K562 (cell line): Measurements from ENCODE around the gene TSPAN18. TPM values are rescaled to one million over a fixed set of nuclear protein-coding genes. Genes with fewer than 3 reads are reported as not detected.

ENCODE experiments used
- ATAC-seq: fragments of 200-7000 bp; cut with Tn5 transposase; 3 replicates; pipeline ENCODE4 v1.9.1; 2020; ENCODE audit warnings: moderate library complexity
- BruUV-seq: library from RNA; stranded (reverse); fragments of 400-500 nt; replicated peaks from 2 replicates; lab custom pipeline; 2021; lab: Mats Ljungman, UMichigan
- CTCF ChIA-PET: fragments of 300-600 bp; formaldehyde crosslinking; extraction: SDS; loops from one replicate; lab custom pipeline; 2021; ENCODE audit warnings: low intra/inter-chr PET ratio; lab: Yijun Ruan, JAX
- POLR2A ChIA-PET: fragments of 300-600, 350-650 bp; sonication (Branson Sonifier 250); formaldehyde crosslinking; extraction: SDS; loops from one replicate; lab custom pipeline; 2021; ENCODE audit warnings: antibody characterized with exemption, inconsistent platforms; lab: Yijun Ruan, JAX
- DNase-seq, 4 experiments: peaks; one replicate each; pipeline versions ENCODE4 v3.0.0 to v3.0.0-alpha.2; 2011 to 2018; ENCODE audit warnings: low spot score in 3 of 4, mixed read lengths in 3 of 4; ENCODE audit errors: extremely low read depth in 1 of 4
- FAIRE-seq: peaks from 2 replicates; lab custom pipeline; 2011; peaks lifted over from hg19 to GRCh38; lab: Jason Lieb, UNC
- H2AFZ ChIP-seq: 2 replicates; pipeline ENCODE4 v1.6.0; 2011; ENCODE audit warnings: low read depth, low read length, control low read depth, inconsistent platforms
- H3K27ac ChIP-seq: fragments of 200-600 bp; 3 replicates; pipeline ENCODE4 v1.8.0; 2011; ENCODE audit warnings: low read depth, mild to moderate bottlenecking, control low read depth, inconsistent platforms, low read length, moderate library complexity, mixed read lengths; ENCODE audit errors: extremely low read depth
- H3K27me3 ChIP-seq, 2 experiments: fragments of 300-600 bp in 1 of 2; 2 replicates in 1 of 2; 3 replicates in 1 of 2; pipeline versions ENCODE4 v1.6.0 to v1.8.0; 2011; ENCODE audit warnings: inconsistent platforms in 2 of 2, low read length in 2 of 2, mild to moderate bottlenecking in 1 of 2, mixed read lengths in 1 of 2, moderate library complexity in 1 of 2; ENCODE audit not compliant: control insufficient read depth in 2 of 2, insufficient read depth in 2 of 2
- H3K36me3 ChIP-seq: fragments of 300-600 bp; 3 replicates; pipeline ENCODE4 v1.8.0; 2011; ENCODE audit warnings: mild to moderate bottlenecking, low read length, inconsistent platforms; ENCODE audit not compliant: control insufficient read depth, insufficient read depth
- H3K4me1 ChIP-seq, 2 experiments: fragments of 200-600 bp in 1 of 2; replicated peaks in 1 of 2; 2 replicates in 1 of 2; 3 replicates in 1 of 2; pipeline versions ENCODE4 v1.5.1 to v1.8.0; 2011; ENCODE audit warnings: inconsistent platforms in 2 of 2, low read length in 2 of 2, mild to moderate bottlenecking in 1 of 2, mixed read lengths in 1 of 2, moderate library complexity in 1 of 2; ENCODE audit not compliant: control insufficient read depth in 2 of 2, insufficient read depth in 2 of 2
- H3K4me2 ChIP-seq: 2 replicates; pipeline ENCODE4 v1.6.1; 2011; ENCODE audit warnings: low read length, control low read depth, inconsistent platforms, mixed read lengths; ENCODE audit not compliant: insufficient read depth
- H3K4me3 ChIP-seq: fragments of 200-600 bp; sonication (generic), shearing (Covaris generic); 2 replicates; pipeline ENCODE4 v1.5.1; 2016; ENCODE audit warnings: control low read depth, inconsistent platforms
- H3K79me2 ChIP-seq: fragments of 200-600 bp; 3 replicates; pipeline ENCODE4 v1.8.0; 2011; ENCODE audit warnings: low read length, inconsistent platforms; ENCODE audit not compliant: control insufficient read depth, insufficient read depth
- H3K9ac ChIP-seq, 2 experiments: 2 replicates each; pipeline versions ENCODE4 v1.6.0 to v1.6.1; 2011; ENCODE audit warnings: low read depth in 2 of 2, low read length in 2 of 2, control low read depth in 1 of 2, inconsistent platforms in 1 of 2, mild to moderate bottlenecking in 1 of 2, mixed read lengths in 1 of 2; ENCODE audit not compliant: insufficient read depth in 1 of 2
- H3K9me1 ChIP-seq: one replicate; pipeline ENCODE4 v1.6.0; 2011; ENCODE audit warnings: inconsistent platforms, mild to moderate bottlenecking, low read length, moderate library complexity; ENCODE audit not compliant: control insufficient read depth, insufficient read depth
- H3K9me3 ChIP-seq: replicated peaks from 2 replicates; pipeline ENCODE4 v1.5.1; 2011; ENCODE audit warnings: low read depth, low read length, inconsistent platforms; ENCODE audit not compliant: control insufficient read depth, insufficient read depth
- H4K20me1 ChIP-seq: replicated peaks from 2 replicates; pipeline ENCODE4 v1.6.1; 2011; ENCODE audit warnings: low read length, inconsistent platforms, mixed read lengths; ENCODE audit not compliant: control insufficient read depth, insufficient read depth
- CEBPZ ChIP-seq: fragments of 150-350 bp; IDR thresholded peaks from 2 replicates; pipeline ENCODE4 v1.6.1; 2014; ENCODE audit warnings: low read depth, mild to moderate bottlenecking, low read length, borderline replicate concordance
- FOXM1 ChIP-seq, 2 experiments: fragments of 450-650 bp in 1 of 2; sonication (generic) in 1 of 2; formaldehyde crosslinking in 1 of 2; IDR thresholded peaks; 2 replicates each; pipeline versions ENCODE4 v1.6.1 to v1.9.0; 2017 to 2022; ENCODE audit warnings: low read depth in 2 of 2, mild to moderate bottlenecking in 2 of 2, missing genetic modification reagents in 1 of 2, moderate library complexity in 1 of 2
- HNRNPH1 ChIP-seq: fragments of 200-400 bp; formaldehyde crosslinking; optimal IDR thresholded peaks from 2 replicates; pipeline ENCODE3; 2017; ENCODE audit warnings: low read depth, mild to moderate bottlenecking, low read length, moderate library complexity
- SIRT6 ChIP-seq: IDR thresholded peaks from one replicate; pipeline ENCODE4 v1.6.1; 2012; ENCODE audit warnings: low read depth, mild to moderate bottlenecking, control low read depth, inconsistent platforms, low read length, moderate library complexity
- WHSC1 ChIP-seq: IDR thresholded peaks from one replicate; pipeline ENCODE4 v1.6.1; 2012; ENCODE audit warnings: low read length, control low read depth, inconsistent platforms
- WGBS: fragments of 100-300 bp; shearing (Covaris generic); methylation state at CpG from one replicate; pipeline ENCODE4 v1.1.6; 2016; ENCODE audit warnings: low coverage, mixed read lengths; ENCODE audit not compliant: insufficient coverage; ENCODE audit errors: missing lambda C conversion rate; 5-methylcytosine and 5-hydroxymethylcytosine counted together
- in situ Hi-C: fragments of 300-500 bp; cut with MboI; formaldehyde crosslinking; loops from 4 replicates; pipeline ENCODE4 v1.15.0; 2018; ENCODE audit warnings: inconsistent platforms, mixed read lengths
- intact Hi-C: fragments of 100-400 bp; cut with micrococcal nuclease; formaldehyde crosslinking; loops from 2 replicates; pipeline ENCODE4 v1.14.2; 2022
- polyA plus RNA-seq, 8 experiments: library from polyadenylated mRNA; depleted of rRNA in 4 of 8; stranded (reverse) in 5 of 8; unstranded in 3 of 8; fragments of >200 nt; fragmentation: Nextera tagmentation in 2 of 8; fragmentation: Illumina TruSeq in 1 of 8; extraction: Ambion mirVana in 2 of 8; extraction: Trizol in 1 of 8; gene quantifications; 2 replicates each; pipeline versions ENCODE4 v1.2.1 to v1.2.3, GENCODE V29; 2011 to 2014; ENCODE audit warnings: inconsistent platforms in 1 of 8, missing spikeins in 1 of 8
- total RNA-seq, 7 experiments: library from RNA; depleted of rRNA in 6 of 7; stranded (reverse); fragments of >200 nt in 6 of 7; fragmentation: Illumina TruSeq in 2 of 7; extraction: Trizol in 2 of 7; gene quantifications; 2 replicates each; pipeline versions ENCODE4 v1.2.1 to v1.2.3, GENCODE V29; 2011 to 2021; ENCODE audit warnings: low replicate concordance in 1 of 7

The TSPAN18 gene
- total and polyA plus RNA-seq, 9 of the 15 experiments (the other 6 are each of a cell fraction or from before 2014, with no cell fraction given), result 0.17 to 0.35 (median 0.22) TPM; not detected in 4

GRCh38 chr11:44837661-44838060 is 110.9 kb downstream of the TSPAN18 start (continued):
- TF ChIP-seq CEBPZ, result no peak
- TF ChIP-seq, all 486 proteins: peak for 0

- no TSS peak for BruUV-seq
- Histone ChIP-seq H2AFZ (no peak overlapping the region), H4K20me1 (no peaks in the 10 kb centered on the region; the same call in 1 of the 2 replicates), H3K4me3 (no peak overlapping the region), H3K9me1 (no peaks in the 10 kb centered on the region), H3K27ac (no peak overlapping the region), H3K9ac (no peak overlapping the region), H3K4me1 (no peaks in the 10 kb centered on the region), H3K9me3 (no peaks in the 10 kb centered on the region), H3K79me2 (no peaks in the 10 kb centered on the region), H3K36me3 (no peaks in the 10 kb centered on the region), H3K27me3 (peaks cover 0 to 19% of the 10 kb centered on the region in 2 experiments; a peak in 1 of 5 replicates), H3K4me2 (no peak overlapping the region)
- FAIRE-seq (no peak), ATAC-seq (no peak), DNase-seq (no peak)
- WGBS, result 0% methylated on average over 5 of the region's 6 CpGs
- CTCF ChIA-PET, result no interaction called here
- TF ChIP-seq FOXM1 (IDR thresholded peaks at IDR 0.05; ENCODE audit: low read depth) (no peak), FOXM1 (CRISPR knock-in tag; IDR thresholded peaks at IDR 0.05; ENCODE audit: low read depth) (no peak), SIRT6 (no peak), HNRNPH1 (no peak), WHSC1 (no peak)
- in situ Hi-C loops (no loop called here), intact Hi-C loops (no loop called here)
- POLR2A ChIA-PET, result no interaction called here
Measured at GRCh38 chr11:44839458-44840084, 112.8 kb downstream of the TSPAN18 start.
